HT-29 (cell line): Measurements from ENCODE around the gene L1TD1. TPM values are rescaled to one million over a fixed set of nuclear protein-coding genes. Genes with fewer than 3 reads are reported as not detected.
"Not testable (repeated sequence)": the region's sequence is repeated elsewhere in the genome, so short reads cannot be mapped to it uniquely, and the experiment has no call there.

Experiments
- DNase-seq: peaks from one replicate; pipeline ENCODE4 v3.0.0-alpha.2; 2015; ENCODE audit warnings: low spot score
- total RNA-seq: library from RNA; depleted of rRNA; stranded (reverse); fragments of >200 nt; shearing (Covaris generic); gene quantifications from 2 replicates; pipeline ENCODE4 v1.2.3, GENCODE V29; 2014; rRNA removed

L1TD1 gene
- total RNA-seq, 1 experiment from 2014 or later = not detected

DNA sequence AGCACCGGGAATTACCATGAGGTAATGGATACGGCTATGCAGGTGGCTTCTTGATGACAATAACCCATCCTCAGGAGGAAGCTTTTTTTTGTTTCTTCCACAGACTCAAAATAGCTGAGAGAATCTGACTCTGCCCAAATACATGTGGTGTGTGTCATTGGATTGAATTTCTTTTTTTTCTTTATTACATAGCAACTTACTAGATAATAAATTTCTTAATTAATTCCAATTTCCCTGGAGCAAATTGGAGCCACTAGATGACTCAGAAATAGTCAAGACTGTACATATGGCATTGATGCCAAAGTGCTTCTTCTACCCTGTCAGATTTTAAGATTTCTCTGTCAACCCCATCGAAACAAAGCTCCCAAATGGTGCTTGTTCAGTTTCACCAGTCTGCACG is 42.7 kb downstream of the L1TD1 start:
- DNase-seq = no peak

- DNase-seq = no peak
These were observed 43.3 kb downstream of the L1TD1 start for GRCh38 chr1:62237950-62238374.

- DNase-seq = no peak
These were observed 43.9 kb downstream of the L1TD1 start for GRCh38 chr1:62238507-62238906.

DNA sequence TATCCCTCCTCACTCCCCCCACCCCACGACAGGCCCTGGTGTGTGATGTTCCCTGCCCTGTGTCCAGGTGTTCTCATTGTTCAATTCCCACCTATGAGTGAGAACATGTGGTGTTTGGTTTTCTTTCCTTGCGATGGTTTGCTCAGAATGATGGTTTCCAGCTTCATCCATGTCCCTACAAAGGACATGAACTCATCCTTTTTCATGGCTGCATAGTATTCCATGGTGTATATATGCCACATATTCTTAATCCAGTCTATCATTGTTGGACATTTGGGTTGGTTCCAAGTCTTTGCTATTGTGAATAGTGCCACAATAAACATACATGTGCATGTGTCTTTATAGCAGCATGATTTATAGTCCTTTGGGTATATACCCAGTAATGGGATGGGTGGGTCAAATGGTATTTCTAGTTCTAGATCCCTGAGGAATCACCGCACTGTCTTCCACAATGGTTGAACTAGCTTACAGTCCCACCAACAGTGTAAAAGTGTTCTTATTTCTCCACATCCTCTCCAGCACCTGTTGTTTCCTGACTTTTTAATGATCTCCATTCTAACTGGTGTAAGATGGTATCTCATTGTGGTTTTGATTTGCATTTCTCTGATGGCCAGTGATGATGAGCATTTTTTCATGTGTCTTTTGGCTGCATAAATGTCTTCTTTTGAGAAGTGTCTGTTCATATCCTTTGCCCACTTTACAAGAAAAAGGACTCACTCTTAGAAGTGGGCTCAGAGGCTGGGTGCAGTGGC is 45.2 kb downstream of the L1TD1 start:
- not testable (repeated sequence) for DNase-seq

DNA sequence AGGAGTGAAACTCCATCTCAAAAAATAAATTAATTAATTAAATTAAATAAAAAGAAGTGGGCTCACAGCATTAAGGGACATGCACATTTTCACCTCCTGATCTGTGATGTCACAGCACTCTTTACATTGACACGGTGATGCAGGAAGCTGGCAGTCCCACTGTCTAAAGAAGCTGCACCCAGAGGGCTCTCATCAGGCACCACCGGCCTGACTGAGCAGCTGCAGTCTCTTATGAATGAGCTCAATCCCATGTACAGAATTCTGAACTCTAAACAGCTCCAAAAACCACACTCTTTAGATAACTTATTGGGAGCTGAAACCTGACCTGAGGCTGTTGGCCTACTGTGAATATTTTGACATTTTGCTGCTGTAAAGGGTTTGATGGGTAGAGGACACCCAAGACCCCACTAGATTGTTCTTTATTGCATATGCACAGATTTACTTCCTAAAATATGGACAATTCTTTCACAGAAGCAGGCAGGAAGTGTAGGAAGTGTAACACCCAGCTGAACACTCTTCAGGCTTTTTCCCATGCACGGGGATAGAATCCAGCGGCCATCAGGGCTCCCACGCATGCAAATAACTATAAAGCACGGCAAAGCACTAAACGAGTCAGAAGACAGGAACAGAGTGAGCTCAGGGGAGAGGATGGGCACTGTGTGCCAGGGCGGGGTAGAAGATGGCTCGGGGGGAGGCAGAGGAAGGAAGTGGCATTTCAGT is 46.2 kb downstream of the L1TD1 start:
- DNase-seq = no peak

DNA sequence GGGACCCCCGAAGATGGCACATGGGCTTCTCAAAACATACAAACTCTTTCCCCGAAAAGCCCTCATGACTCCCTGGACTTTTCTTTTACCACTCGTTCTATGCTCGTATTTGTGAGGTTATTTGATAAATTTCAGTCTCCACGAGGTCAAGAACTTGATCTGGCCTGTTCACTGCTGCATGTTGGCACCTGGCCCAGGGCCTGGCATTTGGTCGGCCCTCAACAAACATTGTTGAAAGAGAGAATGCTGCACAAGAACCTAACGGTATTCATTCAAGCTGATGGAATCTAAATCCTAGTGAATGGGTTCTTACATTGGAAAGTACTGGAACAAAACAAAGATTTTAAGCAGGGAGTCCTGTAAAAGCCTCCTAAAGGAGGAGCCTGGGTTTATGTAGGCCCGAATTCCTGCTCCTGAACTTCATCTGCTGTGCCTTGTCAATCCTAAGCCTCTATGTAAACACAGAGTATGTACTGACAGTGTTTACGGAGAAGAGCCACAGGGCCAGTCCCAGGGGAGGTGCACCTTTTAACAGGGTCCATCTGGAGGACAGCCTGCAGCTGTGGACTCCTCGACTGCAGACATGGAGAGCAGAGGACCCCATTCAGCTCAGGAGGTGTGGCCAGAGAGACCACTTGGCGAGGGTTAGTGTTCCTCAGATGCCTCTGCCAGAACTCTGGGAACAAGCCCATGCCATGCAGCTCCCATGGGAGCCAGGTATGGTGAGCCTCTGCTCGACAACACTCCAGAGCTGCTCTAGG is 46.9 kb downstream of the L1TD1 start:
- no peak for DNase-seq

DNA sequence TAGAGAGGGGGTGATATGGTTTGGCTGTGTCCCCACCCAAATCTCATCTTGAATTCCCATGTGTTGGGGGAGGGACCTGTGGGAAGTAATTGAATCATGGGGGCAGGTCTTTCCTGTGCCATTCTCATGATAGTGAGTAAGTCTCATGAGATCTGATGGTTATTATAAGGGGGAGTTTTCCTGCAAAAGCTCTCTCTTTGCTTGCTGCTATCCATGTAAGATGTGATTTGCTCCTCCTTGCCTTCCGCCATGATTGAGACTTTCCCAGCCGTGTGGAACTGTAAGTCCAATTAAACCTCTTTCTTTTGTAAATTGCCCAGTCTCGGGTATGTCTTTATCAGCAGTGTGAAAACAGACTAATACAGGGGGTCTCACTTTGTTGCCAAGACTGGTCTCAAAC is 49.7 kb downstream of the L1TD1 start:
- DNase-seq = not testable (repeated sequence)

GRCh38 chr1:62245201-62245600 is 50.6 kb downstream of the L1TD1 start:
- DNase-seq = no peak

GRCh38 chr1:62247391-62248168 is 52.9 kb downstream of the L1TD1 start:
- DNase-seq = no peak

- no peak for DNase-seq
These were observed 55.6 kb downstream of the L1TD1 start for GRCh38 chr1:62250126-62250726.

- no peak for DNase-seq
These were observed 64.9 kb downstream of the L1TD1 start for GRCh38 chr1:62259551-62259950.

- DNase-seq = no peak
These were observed 66.0 kb downstream of the L1TD1 start for GRCh38 chr1:62260688-62261087.

Other genes with a start within 250 kb of the L1TD1 start
- gene KANK4, start 124.6 kb downstream of the L1TD1 start, total RNA-seq = not detected in 2 replicates
- gene USP1, start 242.2 kb downstream of the L1TD1 start, total RNA-seq = 29.8 and 31.4 TPM in 2 replicates